CD4-positive, alpha-beta T cell treated with Interleukin-10 for 1 hour (primary cell): Measurements from ENCODE around the gene RFC4.
A peak's percentile ranks its signal among the peaks of the same experiment; 100 is the strongest.
"Not testable (repeated sequence)": the region's sequence is repeated elsewhere in the genome, so short reads cannot be mapped to it uniquely, and the experiment has no call there.

ENCODE experiments used
- DNase-seq: peaks from one replicate; pipeline ENCODE4 v3.0.0-alpha.2; 2020

The RFC4 gene

DNA sequence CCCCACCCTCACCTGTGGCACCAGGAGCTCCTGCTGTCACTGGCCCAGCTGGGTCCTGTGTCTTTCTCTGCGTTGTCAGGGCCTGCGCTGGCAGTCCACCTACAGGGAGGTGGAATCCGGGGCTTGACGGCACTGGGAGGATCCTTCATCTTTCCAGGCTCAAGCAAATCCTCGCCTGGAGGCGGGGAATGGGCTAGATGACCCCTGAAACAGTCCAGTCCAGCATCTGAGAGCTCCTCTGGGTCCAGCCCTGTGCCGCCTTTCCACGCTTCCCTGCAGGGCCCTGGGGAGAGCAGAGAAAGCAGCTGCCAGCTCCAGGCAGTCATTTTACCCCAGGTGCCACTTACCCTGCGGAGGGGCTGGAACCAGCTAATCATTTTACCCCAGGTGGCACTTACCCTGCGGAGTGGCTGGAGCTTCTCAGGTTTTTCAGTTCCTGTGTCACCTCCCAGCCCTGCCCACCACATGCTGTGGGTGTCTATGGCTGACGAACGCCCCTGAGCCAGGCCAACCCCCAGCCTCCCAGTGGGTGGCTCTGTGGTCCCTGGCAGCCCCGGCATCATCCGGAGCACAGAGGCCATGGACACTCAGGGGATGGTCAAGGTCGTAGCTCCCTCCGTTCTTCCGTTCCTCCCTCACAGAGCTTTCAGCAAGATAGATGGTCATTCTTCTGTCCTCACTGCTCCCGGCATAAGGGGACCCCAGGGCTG lies 18.3 kb upstream of the RFC4 start:
- no peak for DNase-seq

- no peak for DNase-seq
Measured at GRCh38 chr3:186823386-186823785, 17.1 kb upstream of the RFC4 start.

DNA sequence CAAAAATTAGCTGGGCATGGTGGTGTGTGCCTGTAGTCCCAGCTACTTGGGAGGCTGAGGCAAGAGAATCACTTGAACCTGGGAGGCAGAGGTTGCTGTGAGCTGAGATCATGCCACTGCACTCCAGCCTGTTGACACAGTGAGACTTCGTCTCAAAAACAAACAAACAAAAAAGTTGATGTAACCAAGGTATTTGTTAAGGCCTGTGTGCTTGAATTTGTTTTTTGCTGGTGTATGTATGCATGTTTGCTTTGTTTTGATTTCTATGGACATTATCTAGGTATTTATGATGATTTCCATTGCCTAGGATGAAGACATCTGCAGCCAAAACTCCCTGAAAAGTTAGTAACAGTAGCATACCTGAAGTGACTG lies 16.1 kb upstream of the RFC4 start:
- DNase-seq: not testable (repeated sequence)

GRCh38 chr3:186821429-186822387 lies 15.4 kb upstream of the RFC4 start:
- peak; percentile 65 for DNase-seq

DNA sequence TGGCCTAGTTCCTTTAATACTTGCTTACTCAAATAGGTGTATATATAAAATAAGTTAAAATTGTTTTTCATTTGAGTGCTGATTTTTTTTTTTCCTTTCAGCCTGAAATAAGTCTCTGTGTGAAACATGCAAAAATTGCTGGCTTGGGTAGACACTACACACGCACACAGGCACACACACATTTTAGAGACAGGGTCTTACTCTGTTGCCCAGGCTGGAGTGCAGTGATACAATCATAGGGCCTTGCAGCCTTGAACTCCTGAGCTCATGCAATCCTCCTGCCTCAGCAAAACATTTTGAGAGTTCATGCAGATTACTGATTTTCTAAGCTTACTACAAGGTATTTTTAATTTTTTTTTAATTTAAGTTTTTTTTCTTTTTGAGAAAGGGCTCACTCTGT lies 12.7 kb upstream of the RFC4 start:
- no peak for DNase-seq

- no peak for DNase-seq
Measured at GRCh38 chr3:186818516-186818915, 12.2 kb upstream of the RFC4 start.

GRCh38 chr3:186815435-186815834 lies 9.2 kb upstream of the RFC4 start:
- no peak for DNase-seq

DNA sequence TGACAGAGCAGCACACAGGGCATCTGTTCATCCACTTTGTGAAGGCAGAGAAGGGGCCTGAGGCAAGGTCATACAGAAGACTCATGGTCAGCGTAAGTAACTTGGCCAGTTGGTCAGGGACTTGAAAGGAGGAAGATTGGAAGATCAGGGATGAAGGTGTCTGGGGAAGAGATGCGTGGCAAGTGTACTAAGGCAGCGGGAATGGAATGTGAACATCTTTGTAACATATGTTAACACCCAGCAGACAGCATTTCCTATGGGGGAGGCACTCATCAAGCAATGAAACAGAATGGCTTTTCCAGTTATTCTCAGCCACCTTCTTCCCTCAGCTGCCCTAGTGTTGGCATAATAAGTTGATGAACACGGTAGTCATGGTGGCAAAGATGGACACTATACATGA lies 7.8 kb upstream of the RFC4 start:
- no peak for DNase-seq

DNA sequence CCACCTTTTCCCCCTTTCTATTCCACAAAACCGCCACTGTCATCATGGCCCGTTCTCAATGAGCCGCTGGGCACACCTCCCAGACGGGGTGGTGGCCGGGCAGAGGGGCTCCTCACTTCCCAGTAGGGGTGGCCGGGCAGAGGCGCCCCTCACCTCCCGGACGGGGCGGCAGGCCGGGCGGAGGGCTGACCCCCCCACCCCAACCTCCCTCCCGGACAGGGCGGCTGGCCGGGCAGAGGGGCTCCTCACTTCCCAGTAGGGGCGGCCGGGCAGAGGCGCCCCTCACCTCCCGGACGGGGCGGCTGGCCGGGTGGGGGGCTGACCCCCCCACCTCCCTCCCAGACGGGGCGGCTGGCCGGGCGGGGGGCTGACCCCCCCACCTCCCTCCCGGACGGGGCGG lies 5.0 kb upstream of the RFC4 start:
- not testable (repeated sequence) for DNase-seq

DNA sequence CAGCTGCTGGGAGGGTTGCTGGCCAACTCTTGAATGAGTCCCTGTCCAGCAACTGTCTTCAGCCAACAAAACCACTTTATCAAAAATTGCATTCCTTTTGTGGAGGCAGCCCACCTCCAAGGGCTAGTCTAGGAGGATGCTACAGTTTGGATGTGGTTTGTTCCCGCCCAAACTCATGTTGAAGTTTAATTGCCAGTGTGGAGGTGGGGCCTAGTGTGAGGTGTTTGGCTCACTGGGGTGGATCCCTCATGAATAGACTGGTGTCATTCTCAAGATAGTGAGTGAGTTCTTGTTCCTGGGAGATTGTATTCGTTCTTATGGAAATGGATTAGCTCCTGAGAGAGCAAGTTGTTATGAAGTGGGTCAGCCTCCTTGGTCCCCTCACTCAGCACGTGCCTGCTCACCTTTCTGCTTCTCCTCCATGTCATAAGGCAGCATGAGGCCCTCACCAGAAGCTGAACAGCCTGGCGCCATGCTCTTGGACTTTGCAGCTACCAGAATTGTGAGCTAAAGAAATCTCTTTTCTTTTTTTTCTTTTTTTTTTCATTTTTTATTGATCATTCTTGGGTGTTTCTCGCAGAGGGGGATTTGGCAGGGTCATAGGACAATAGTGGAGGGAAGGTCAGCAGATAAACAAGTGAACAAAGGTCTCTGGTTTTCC lies 4.2 kb upstream of the RFC4 start:
- no peak for DNase-seq

GRCh38 chr3:186807231-186807630 lies 949 bp upstream of the RFC4 start:
- no peak for DNase-seq

DNA sequence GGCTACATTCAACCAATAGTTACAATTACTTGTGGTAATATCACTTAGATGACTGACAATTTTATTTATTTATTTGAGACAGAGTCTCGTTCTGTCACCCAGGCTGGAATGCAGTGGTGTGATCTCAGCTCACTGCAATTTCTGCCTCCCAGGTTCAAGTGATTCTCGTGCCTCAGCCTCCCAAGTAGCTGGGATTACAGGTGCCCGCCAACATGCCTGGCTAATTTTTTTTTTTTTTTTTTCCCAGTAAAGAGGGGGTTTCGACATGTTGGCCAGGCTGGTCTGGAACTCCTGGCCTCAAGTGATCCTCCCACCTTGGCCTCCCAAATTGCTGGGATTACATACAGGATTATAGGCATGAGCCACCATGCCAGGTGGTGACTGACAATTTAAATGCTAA lies 2.8 kb downstream of the RFC4 start:
- not testable (repeated sequence) for DNase-seq

DNA sequence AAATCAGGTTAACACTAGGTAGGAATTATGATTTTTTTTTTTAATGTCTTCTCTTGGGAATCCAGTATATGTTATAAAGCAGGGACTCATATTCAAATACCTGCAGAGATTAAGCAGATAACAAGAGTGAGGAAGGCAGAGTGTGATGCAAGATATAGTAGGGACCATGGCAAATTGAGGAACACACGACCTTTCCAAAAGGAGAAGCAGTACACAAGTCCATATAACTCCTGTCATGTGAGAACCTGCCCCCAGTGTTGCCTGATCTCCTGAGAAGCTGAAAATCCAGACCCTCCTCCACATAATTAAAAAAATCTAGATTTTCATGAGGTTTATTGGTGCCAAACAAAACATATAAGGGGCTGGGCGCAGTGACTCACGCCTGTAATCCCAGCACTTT lies 3.6 kb downstream of the RFC4 start:
- DNase-seq: no peak

GRCh38 chr3:186800285-186800684 lies 6.0 kb downstream of the RFC4 start:
- DNase-seq: no peak

GRCh38 chr3:186798239-186798874 lies 7.9 kb downstream of the RFC4 start:
- DNase-seq: no peak

DNA sequence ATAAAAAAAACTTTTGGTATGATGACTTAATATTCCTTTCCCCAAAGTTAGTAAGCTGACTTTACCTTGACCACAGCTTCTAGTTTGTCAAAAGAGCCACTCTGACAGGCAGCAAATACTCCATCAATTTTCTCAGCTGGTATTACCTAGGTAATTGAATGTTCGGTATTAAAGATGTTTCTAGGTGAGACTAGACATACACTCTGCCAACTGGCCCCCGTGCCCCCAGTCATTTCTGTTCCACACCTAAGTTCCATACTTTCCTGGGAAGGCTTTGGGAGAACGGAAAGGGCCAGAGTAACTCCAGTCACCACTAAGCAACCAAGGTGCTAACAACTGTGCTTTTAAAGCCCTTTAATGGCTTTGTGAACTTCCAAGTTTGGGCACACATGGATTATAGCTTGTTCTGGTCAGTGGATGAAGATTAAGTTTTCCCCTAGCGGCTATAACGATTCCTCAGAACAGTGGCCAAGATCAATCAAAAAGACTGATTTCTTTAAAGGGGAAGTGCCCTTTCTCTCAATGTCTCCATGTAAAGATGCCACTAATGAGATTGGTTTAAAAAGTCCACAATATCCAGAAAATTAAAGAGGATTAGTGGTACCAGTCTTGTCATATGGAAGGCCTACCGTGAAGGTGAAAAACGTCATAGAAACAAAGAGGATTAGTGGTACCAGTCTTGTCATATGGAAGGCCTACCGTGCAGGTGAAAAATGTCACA lies 15.9 kb downstream of the RFC4 start:
- DNase-seq: peak; percentile 29

GRCh38 chr3:186789554-186790260 lies 16.6 kb downstream of the RFC4 start:
- peak; percentile 16 for DNase-seq

DNA sequence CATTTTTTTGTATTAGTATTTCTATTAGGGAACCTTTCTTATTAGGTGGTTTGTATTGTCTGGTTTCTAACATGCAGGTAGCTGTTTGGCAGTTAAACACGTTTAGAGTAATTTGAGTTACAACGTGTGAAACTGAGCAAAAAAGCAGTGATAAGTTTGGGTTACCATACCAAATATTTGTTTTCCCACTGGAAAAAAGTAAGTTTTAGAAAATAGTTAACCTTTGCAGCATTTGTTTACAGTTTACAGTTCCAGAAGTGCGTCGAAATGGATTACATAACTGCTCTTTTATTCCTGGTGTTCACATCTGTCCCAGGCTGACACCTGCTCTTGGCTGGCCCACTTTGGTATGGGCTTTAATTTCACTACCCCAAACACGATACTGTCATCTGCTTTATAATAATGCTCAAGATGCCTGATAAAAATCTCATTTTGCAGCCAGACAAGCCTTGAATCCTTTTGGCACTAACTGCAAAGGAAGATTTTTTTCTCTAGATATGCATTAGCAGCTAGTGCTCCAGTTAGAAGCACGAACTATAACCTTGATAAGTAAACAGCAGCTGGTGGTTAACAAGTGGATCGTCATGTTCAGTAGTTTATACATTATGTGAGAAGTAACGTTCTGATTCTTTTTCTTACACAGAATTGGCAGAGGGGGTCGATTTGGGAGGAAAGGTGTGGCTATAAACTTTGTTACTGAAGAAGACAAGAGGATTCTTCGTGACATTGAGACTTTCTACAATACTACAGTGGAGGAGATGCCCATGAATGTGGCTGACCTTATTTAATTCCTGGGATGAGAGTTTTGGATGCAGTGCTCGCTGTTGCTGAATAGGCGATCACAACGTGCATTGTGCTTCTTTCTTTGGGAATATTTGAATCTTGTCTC lies 17.6 kb downstream of the RFC4 start:
- peak; percentile 28 for DNase-seq

- peak; percentile 23 for DNase-seq
Measured at GRCh38 chr3:186787642-186788481, 18.4 kb downstream of the RFC4 start.

- peak; percentile 11 for DNase-seq
Measured at GRCh38 chr3:186786922-186787321, 19.4 kb downstream of the RFC4 start.
